AG04450 (cell line): ENCODE results near the gene PTCD2. TPM values are rescaled to one million over a fixed set of nuclear protein-coding genes. Genes with fewer than 3 reads are reported as not detected.

Source experiments
- CTCF ChIA-PET: fragments of 300-600, 350-600 bp; formaldehyde crosslinking; extraction: SDS; loops from one replicate; lab custom pipeline; 2022; ENCODE audit warnings: antibody characterized with exemption, inconsistent platforms; lab: Charles Lee
- POLR2A ChIA-PET: fragments of 350-600 bp; formaldehyde crosslinking; extraction: SDS; loops from one replicate; lab custom pipeline; 2021; ENCODE audit warnings: antibody characterized with exemption, inconsistent platforms; lab: Yijun Ruan, JAX
- DNase-seq: peaks from one replicate; pipeline ENCODE4 v3.0.0-alpha.2; 2011; ENCODE audit warnings: low read depth, low spot score
- H3K27ac ChIP-seq: one replicate; pipeline ENCODE4 v1.5.1; 2012; ENCODE audit warnings: low read depth, low read length, control low read depth
- H3K27me3 ChIP-seq: one replicate; pipeline ENCODE4 v1.6.0; 2012; ENCODE audit warnings: low read length; ENCODE audit not compliant: control insufficient read depth, insufficient read depth
- H3K4me3 ChIP-seq: 2 replicates; pipeline ENCODE4 v1.5.1; 2011; ENCODE audit warnings: mild to moderate bottlenecking, low read depth, low read length, control low read depth
- H3K9me3 ChIP-seq: 2 replicates; pipeline ENCODE4 v1.5.1; 2012; ENCODE audit warnings: low read length; ENCODE audit not compliant: control insufficient read depth, insufficient read depth
- CTCF ChIP-seq: IDR thresholded peaks from 2 replicates; pipeline ENCODE4 v1.5.1; 2011; ENCODE audit warnings: low read depth, low read length, control low read depth, inconsistent platforms
- polyA plus RNA-seq: library from polyadenylated mRNA; depleted of rRNA; stranded (reverse); fragments of >200 nt; gene quantifications from 2 replicates; pipeline ENCODE4 v1.2.3, GENCODE V29; 2011

The PTCD2 gene
- polyA plus RNA-seq, 1 experiment, result 13.9 TPM

DNA sequence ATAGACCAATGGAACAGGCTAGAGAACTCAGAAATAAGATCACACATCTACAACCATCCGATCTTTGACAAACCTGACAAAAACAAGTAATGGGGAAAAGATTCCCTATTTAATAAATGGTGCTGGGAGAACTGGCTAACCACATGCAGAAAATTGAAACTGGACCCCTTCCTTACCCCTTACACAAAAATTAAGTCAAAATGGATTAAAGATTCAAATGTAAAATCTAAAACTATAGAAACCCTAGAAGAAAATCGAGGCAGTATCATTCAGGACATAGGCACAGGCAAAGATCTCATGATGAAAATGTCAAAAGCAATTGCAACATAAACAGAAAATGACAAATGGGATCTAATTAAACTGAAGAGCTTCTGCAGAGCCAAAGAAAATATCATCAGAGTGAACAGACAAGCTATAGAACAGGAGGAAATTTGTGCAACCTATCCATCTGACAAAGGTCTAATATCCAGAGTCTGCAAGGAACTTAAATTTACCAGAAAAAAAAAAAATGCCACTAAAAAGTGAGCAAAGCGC lies 43.9 kb upstream of the PTCD2 start:
- Histone ChIP-seq H3K27me3 (no peaks in the 10 kb centered on the region), H3K4me3 (no peak overlapping the region), H3K27ac (no peak overlapping the region), H3K9me3 (peaks cover 4% of the 10 kb centered on the region)
- TF ChIP-seq CTCF, result no peak
- CTCF ChIA-PET, result interaction anchor here (0.6 kb wide), 1 partner anchor 16 kb away, joined by 5 read pairs; no protein-coding TSS in a partner anchor
- POLR2A ChIA-PET, result no interaction called here
- no peak for DNase-seq

GRCh38 chr5:72280581-72281069 lies 39.5 kb upstream of the PTCD2 start:
- POLR2A ChIA-PET, result no interaction called here
- DNase-seq, result no peak
- H3K27ac ChIP-seq, result no peak overlapping the region
- CTCF ChIA-PET, result interaction anchor here (0.6 to 1.6 kb wide), 16 partner anchors 9 to 318 kb away, joined by 3 to 15 read pairs (median 3); no protein-coding TSS in a partner anchor
- H3K9me3 ChIP-seq, result peaks cover 4% of the 10 kb centered on the region
- no peaks in the 10 kb centered on the region for H3K27me3 ChIP-seq
- peak; percentile 73 for TF ChIP-seq CTCF
- H3K4me3 ChIP-seq, result no peak overlapping the region

- H3K27ac ChIP-seq, result no peak overlapping the region
- H3K27me3 ChIP-seq, result no peaks in the 10 kb centered on the region
- ChIA-PET POLR2A (interaction anchor here (0.9 to 1.5 kb wide), 4 partner anchors 33 to 144 kb away, joined by 3 to 5 read pairs (median 4); partner anchors contain the start of genes MRPS27 and PTCD2), CTCF (interaction anchor here (0.8 to 1.6 kb wide), 9 partner anchors 10 to 262 kb away, joined by 3 to 15 read pairs (median 4); no protein-coding TSS in a partner anchor)
- peaks cover 4% of the 10 kb centered on the region for H3K9me3 ChIP-seq
- DNase-seq, result no peak
- H3K4me3 ChIP-seq, result no peak overlapping the region
- TF ChIP-seq CTCF, result no peak
Measured at GRCh38 chr5:72281430-72281763, 38.8 kb upstream of the PTCD2 start.

DNA sequence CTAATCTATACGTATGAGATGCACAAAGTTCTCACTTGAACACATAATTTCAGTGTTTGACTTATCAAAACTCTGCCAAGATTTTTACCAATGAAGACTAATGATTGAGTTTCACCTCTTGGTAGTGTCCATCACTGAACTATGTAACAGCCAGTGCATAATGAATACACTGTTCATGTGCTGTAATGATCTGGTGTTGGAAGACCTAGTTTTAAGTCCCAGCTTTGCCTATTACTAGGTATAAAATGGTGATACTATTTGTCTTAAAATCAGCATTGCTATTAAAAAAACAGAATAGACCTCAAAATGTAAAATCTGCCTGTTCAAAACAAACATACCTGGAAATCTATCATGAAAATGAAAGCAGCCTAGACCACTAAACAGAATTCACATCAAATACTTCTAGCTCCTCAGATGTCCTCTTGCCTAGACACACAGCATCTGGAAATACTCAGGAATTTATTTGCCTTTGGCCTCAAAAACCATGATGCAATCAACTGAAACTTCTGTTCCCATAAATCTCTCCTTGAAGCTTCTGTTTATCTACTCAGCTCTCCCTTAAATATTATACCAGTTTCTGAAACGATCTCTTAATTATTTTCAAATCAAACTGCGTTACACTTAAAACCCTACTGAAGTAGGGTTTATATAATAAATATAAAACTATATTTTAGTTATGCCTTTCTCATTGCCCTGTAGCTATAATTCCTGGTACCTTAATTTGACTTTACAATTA lies 38.2 kb upstream of the PTCD2 start:
- no peak overlapping the region for H3K27ac ChIP-seq
- no peak for TF ChIP-seq CTCF
- DNase-seq, result peak; percentile 74
- ChIA-PET CTCF (interaction anchor here (0.7 to 1.3 kb wide), 5 partner anchors 12 to 37 kb away, joined by 3 to 4 read pairs (median 4); no protein-coding TSS in a partner anchor), POLR2A (interaction anchor here (0.5 to 1.5 kb wide), 6 partner anchors 33 to 501 kb away, joined by 3 to 7 read pairs (median 4); partner anchors contain the start of genes MRPS27 and PTCD2)
- H3K4me3 ChIP-seq, result no peak overlapping the region
- no peaks in the 10 kb centered on the region for H3K27me3 ChIP-seq
- no peaks in the 10 kb centered on the region for H3K9me3 ChIP-seq

- no peak for TF ChIP-seq CTCF
- peak; percentile 4 for DNase-seq
- CTCF ChIA-PET, result interaction anchor here (1.0 to 1.3 kb wide), 3 partner anchors 13 to 38 kb away, joined by 3 to 4 read pairs (median 4); no protein-coding TSS in a partner anchor
- Histone ChIP-seq H3K9me3 (no peaks in the 10 kb centered on the region), H3K27ac (no peak overlapping the region), H3K27me3 (no peaks in the 10 kb centered on the region), H3K4me3 (no peak overlapping the region)
- POLR2A ChIA-PET, result interaction anchor here (1.5 kb wide), 1 partner anchor 37 kb away, joined by 5 read pairs; the partner anchor contains the start of genes MRPS27 and PTCD2
Measured at GRCh38 chr5:72282878-72283277, 37.3 kb upstream of the PTCD2 start.
